ENCODE data around the gene ZNF544.

Gene ZNF544

DNA sequence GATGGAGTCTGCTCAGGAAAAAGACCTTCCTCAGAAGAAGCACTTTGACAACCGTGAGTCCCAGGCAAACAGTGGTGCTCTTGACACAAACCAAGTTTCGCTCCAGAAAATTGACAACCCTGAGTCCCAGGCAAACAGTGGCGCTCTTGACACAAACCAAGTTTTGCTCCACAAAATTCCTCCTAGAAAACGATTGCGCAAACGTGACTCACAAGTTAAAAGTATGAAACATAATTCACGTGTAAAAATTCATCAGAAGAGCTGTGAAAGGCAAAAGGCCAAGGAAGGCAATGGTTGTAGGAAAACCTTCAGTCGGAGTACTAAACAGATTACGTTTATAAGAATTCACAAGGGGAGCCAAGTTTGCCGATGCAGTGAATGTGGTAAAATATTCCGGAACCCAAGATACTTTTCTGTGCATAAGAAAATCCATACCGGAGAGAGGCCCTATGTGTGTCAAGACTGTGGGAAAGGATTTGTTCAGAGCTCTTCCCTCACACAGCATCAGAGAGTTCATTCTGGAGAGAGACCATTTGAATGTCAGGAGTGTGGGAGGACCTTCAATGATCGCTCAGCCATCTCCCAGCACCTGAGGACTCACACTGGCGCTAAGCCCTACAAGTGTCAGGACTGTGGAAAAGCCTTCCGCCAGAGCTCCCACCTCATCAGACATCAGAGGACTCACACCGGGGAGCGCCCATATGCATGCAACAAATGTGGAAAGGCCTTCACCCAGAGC is 16.2 kb upstream of the ZNF544 start:
- H3K9ac ChIP-seq (ENCODE audit: low read length) = no peak overlapping the region
- no peak overlapping the region for H2AFZ ChIP-seq (ENCODE audit: low read length)
- H3K9me2 ChIP-seq (replicated peaks; ENCODE audit: insufficient read depth, low read length) = no peaks in the 10 kb centered on the region
- no peaks in the 10 kb centered on the region for H3K27me3 ChIP-seq (replicated peaks; ENCODE audit: insufficient read depth, low read length)
- TF ChIP-seq EZH2phosphoT487 (IDR thresholded peaks at IDR 0.05; ENCODE audit: low read length) (no peak), EZH2 (optimal IDR thresholded peaks at IDR 0.05; ENCODE audit: low read depth, low read length) (no peak)
- TF ChIP-seq, protein P1, sequence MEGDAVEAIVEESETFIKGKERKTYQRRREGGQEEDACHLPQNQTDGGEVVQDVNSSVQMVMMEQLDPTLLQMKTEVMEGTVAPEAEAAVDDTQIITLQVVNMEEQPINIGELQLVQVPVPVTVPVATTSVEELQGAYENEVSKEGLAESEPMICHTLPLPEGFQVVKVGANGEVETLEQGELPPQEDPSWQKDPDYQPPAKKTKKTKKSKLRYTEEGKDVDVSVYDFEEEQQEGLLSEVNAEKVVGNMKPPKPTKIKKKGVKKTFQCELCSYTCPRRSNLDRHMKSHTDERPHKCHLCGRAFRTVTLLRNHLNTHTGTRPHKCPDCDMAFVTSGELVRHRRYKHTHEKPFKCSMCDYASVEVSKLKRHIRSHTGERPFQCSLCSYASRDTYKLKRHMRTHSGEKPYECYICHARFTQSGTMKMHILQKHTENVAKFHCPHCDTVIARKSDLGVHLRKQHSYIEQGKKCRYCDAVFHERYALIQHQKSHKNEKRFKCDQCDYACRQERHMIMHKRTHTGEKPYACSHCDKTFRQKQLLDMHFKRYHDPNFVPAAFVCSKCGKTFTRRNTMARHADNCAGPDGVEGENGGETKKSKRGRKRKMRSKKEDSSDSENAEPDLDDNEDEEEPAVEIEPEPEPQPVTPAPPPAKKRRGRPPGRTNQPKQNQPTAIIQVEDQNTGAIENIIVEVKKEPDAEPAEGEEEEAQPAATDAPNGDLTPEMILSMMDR (IDR thresholded peaks at IDR 0.05; ENCODE audit: low read length) = no peak
- no peak overlapping the region for H3K4me2 ChIP-seq (ENCODE audit: low read depth, low read length)
- DNase-seq = no peak
- H3K4me1 ChIP-seq (ENCODE audit: low read length) = no peaks in the 10 kb centered on the region
- no peak overlapping the region for H3K27ac ChIP-seq (ENCODE audit: low read length)
- H4K20me1 ChIP-seq (ENCODE audit: insufficient read depth, low read length) = no peaks in the 10 kb centered on the region
- no peaks in the 10 kb centered on the region for H3K9me3 ChIP-seq (replicated peaks; ENCODE audit: insufficient read depth, low read length)
- H3K36me3 ChIP-seq (replicated peaks; ENCODE audit: insufficient read depth, low read length) = no peaks in the 10 kb centered on the region
- H3K4me3 ChIP-seq (ENCODE audit: low read length) = no peak overlapping the region
- no peaks in the 10 kb centered on the region for H3K79me2 ChIP-seq (ENCODE audit: low read length)
- H3F3A ChIP-seq (ENCODE audit: insufficient read depth, low read length) = no peaks in the 10 kb centered on the region

DNA sequence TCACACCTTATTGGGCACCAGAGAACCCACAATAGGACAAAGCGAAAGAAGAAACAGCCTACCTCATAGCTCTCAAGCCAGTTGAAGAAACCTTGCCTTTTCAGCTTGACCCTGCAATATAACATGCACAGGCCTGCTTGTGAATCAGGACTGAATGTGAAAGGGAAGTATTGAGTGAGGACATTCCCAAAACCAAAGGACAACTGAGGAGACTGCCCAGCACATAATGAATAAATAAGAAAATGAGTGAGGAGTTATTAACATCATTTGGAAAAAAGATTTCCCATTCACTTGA is 15.7 kb upstream of the ZNF544 start:
- TF ChIP-seq EZH2phosphoT487 (IDR thresholded peaks at IDR 0.05; ENCODE audit: low read length) (no peak), EZH2 (optimal IDR thresholded peaks at IDR 0.05; ENCODE audit: low read depth, low read length) (no peak)
- TF ChIP-seq, protein P1 (IDR thresholded peaks at IDR 0.05; ENCODE audit: low read length) = no peak
- H3K79me2 ChIP-seq (ENCODE audit: low read length) = no peaks in the 10 kb centered on the region
- H4K20me1 ChIP-seq (ENCODE audit: insufficient read depth, low read length) = no peaks in the 10 kb centered on the region
- no peaks in the 10 kb centered on the region for H3K9me2 ChIP-seq (replicated peaks; ENCODE audit: insufficient read depth, low read length)
- no peak for DNase-seq
- H3F3A ChIP-seq (ENCODE audit: insufficient read depth, low read length) = no peaks in the 10 kb centered on the region
- H3K4me2 ChIP-seq (ENCODE audit: low read depth, low read length) = no peak overlapping the region
- no peaks in the 10 kb centered on the region for H3K4me1 ChIP-seq (ENCODE audit: low read length)
- H3K9me3 ChIP-seq (replicated peaks; ENCODE audit: insufficient read depth, low read length) = no peaks in the 10 kb centered on the region
- H3K27ac ChIP-seq (ENCODE audit: low read length) = no peak overlapping the region
- no peak overlapping the region for H3K9ac ChIP-seq (ENCODE audit: low read length)
- H3K4me3 ChIP-seq (ENCODE audit: low read length) = no peak overlapping the region
- no peaks in the 10 kb centered on the region for H3K36me3 ChIP-seq (replicated peaks; ENCODE audit: insufficient read depth, low read length)
- no peaks in the 10 kb centered on the region for H3K27me3 ChIP-seq (replicated peaks; ENCODE audit: insufficient read depth, low read length)
- H2AFZ ChIP-seq (ENCODE audit: low read length) = no peak overlapping the region

DNA sequence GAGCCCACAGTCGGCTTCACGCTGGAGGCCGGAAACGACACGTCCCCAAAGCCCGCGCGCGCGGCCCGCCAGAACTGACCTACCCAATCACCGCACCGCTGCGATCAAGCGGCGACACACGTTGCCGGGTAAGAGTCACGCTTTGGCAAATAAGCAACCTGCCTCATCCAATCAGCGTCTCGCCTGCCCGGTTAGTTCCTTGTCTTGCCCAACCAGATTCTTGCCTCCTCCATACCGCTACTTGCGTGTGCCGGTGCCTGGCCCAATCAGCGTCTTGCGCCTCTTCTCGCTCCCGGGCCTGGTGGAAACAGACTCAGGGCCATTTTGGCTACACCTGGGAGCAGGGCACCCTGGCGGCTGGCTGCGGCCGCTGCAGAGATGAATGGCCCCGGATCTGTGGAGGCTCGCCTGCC is 11.6 kb upstream of the ZNF544 start:
- Histone ChIP-seq H3K27me3 (replicated peaks; ENCODE audit: insufficient read depth, low read length) (no peaks in the 10 kb centered on the region), H4K20me1 (ENCODE audit: insufficient read depth, low read length) (no peaks in the 10 kb centered on the region), H3K36me3 (replicated peaks; ENCODE audit: insufficient read depth, low read length) (no peaks in the 10 kb centered on the region), H3K4me3 (ENCODE audit: low read length) (no peak overlapping the region), H3K9me2 (replicated peaks; ENCODE audit: insufficient read depth, low read length) (no peaks in the 10 kb centered on the region), H3K27ac (ENCODE audit: low read length) (no peak overlapping the region), H3K4me2 (ENCODE audit: low read depth, low read length) (no peak overlapping the region), H3K9me3 (replicated peaks; ENCODE audit: insufficient read depth, low read length) (no peaks in the 10 kb centered on the region), H3K79me2 (ENCODE audit: low read length) (no peaks in the 10 kb centered on the region), H3K4me1 (ENCODE audit: low read length) (no peaks in the 10 kb centered on the region), H2AFZ (ENCODE audit: low read length) (no peak overlapping the region), H3K9ac (ENCODE audit: low read length) (no peak overlapping the region), H3F3A (ENCODE audit: insufficient read depth, low read length) (no peaks in the 10 kb centered on the region)
- no peak for DNase-seq
- TF ChIP-seq, protein P1 (IDR thresholded peaks at IDR 0.05; ENCODE audit: low read length) = no peak
- TF ChIP-seq EZH2phosphoT487 (IDR thresholded peaks at IDR 0.05; ENCODE audit: low read length) (no peak), EZH2 (optimal IDR thresholded peaks at IDR 0.05; ENCODE audit: low read depth, low read length) (no peak)
